GM21717 (cell line): ENCODE data around the gene C5orf15.
"Not testable (repeated sequence)": the region's sequence is repeated elsewhere in the genome, so short reads cannot be mapped to it uniquely, and the experiment has no call there.

Experiments
- ATAC-seq: cut with Tn5 transposase; IDR thresholded peaks from one replicate; pipeline ENCODE4 v1.9.1; 2021; ENCODE audit warnings: mild to moderate bottlenecking, moderate library complexity; ENCODE audit not compliant: unreplicated experiment

Gene C5orf15

GRCh38 chr5:133963493-133964128, 4.8 kb downstream of the C5orf15 start:
- ATAC-seq, result no peak

- ATAC-seq, result no peak
Observed at GRCh38 chr5:133962801-133963476, 5.5 kb downstream of the C5orf15 start.

- no peak for ATAC-seq
Observed at GRCh38 chr5:133962131-133962530, 6.3 kb downstream of the C5orf15 start.

- ATAC-seq, result no peak
Observed at GRCh38 chr5:133959643-133960042, 8.8 kb downstream of the C5orf15 start.

GRCh38 chr5:133957591-133957990, 10.8 kb downstream of the C5orf15 start:
- peak; percentile 75 for ATAC-seq

- no peak for ATAC-seq
Observed at GRCh38 chr5:133957080-133957479, 11.3 kb downstream of the C5orf15 start.

GRCh38 chr5:133956196-133956595, 12.2 kb downstream of the C5orf15 start:
- ATAC-seq, result not testable (repeated sequence)

- no peak for ATAC-seq
Observed at GRCh38 chr5:133953568-133954145, 14.8 kb downstream of the C5orf15 start.

- no peak for ATAC-seq
Observed at GRCh38 chr5:133952729-133953567, 15.5 kb downstream of the C5orf15 start.

- ATAC-seq, result no peak
Observed at GRCh38 chr5:133950821-133951612, 17.4 kb downstream of the C5orf15 start.

- ATAC-seq, result no peak
Observed at GRCh38 chr5:133948721-133949120, 19.7 kb downstream of the C5orf15 start.

- no peak for ATAC-seq
Observed at GRCh38 chr5:133947431-133947841, 21.0 kb downstream of the C5orf15 start.

- no peak for ATAC-seq
Observed at GRCh38 chr5:133945568-133945967, 22.9 kb downstream of the C5orf15 start.

GRCh38 chr5:133944263-133945185, 23.9 kb downstream of the C5orf15 start:
- ATAC-seq, result no peak

- ATAC-seq, result no peak
Observed at GRCh38 chr5:133943475-133943817, 25.0 kb downstream of the C5orf15 start.

GRCh38 chr5:133942614-133943474, 25.6 kb downstream of the C5orf15 start:
- ATAC-seq, result no peak

GRCh38 chr5:133941456-133942196, 26.8 kb downstream of the C5orf15 start:
- no peak for ATAC-seq

GRCh38 chr5:133939668-133940067, 28.8 kb downstream of the C5orf15 start:
- ATAC-seq, result no peak
